HEK293 (cell line): ENCODE data around the gene LCE6A.

Experiments
- CTCF ChIA-PET: fragments of 350-600 bp; formaldehyde crosslinking; extraction: SDS; loops from one replicate; lab custom pipeline; 2021; ENCODE audit warnings: antibody characterized with exemption; lab: Yijun Ruan, JAX
- POLR2A ChIA-PET: fragments of 300-600 bp; formaldehyde crosslinking; extraction: SDS; loops from one replicate; lab custom pipeline; 2020; ENCODE audit warnings: antibody characterized with exemption, inconsistent platforms; lab: Yijun Ruan, JAX
- H3K27ac ChIP-seq: fragments of 200-500 bp; sonication (Bioruptor generic); 2 replicates; pipeline ENCODE4 v1.5.1; 2014; ENCODE audit warnings: low read depth, low read length, control low read depth, inconsistent platforms; ENCODE audit errors: extremely low read depth
- H3K36me3 ChIP-seq, 2 experiments: fragments of 200-500 bp in 1 of 2; sonication (Bioruptor generic) in 1 of 2; 1 replicate in 1 of 2; 2 replicates in 1 of 2; pipeline ENCODE4 v1.5.1; 2014 to 2017; ENCODE audit warnings: inconsistent platforms in 2 of 2, low read length in 2 of 2; ENCODE audit not compliant: control insufficient read depth in 2 of 2, insufficient read depth in 1 of 2
- H3K4me1 ChIP-seq: fragments of 200-500 bp; sonication (Bioruptor generic); 2 replicates; pipeline ENCODE4 v1.5.1; 2014; ENCODE audit warnings: mild to moderate bottlenecking, low read length, inconsistent platforms; ENCODE audit not compliant: control insufficient read depth, insufficient read depth
- H3K4me3 ChIP-seq: 2 replicates; pipeline ENCODE4 v1.5.1; 2011; ENCODE audit warnings: low read depth, mild to moderate bottlenecking, control low read depth, low read length, moderate library complexity
- H3K9me3 ChIP-seq: fragments of 200-500 bp; sonication (Bioruptor generic); 2 replicates; pipeline ENCODE4 v1.5.1; 2014; ENCODE audit warnings: low read depth, low read length, inconsistent platforms; ENCODE audit not compliant: control insufficient read depth, insufficient read depth
- GLI2 ChIP-seq: fragments of 450-650 bp; formaldehyde crosslinking; IDR thresholded peaks from 2 replicates; pipeline ENCODE4; 2017; ENCODE audit warnings: missing biosample characterization, missing genetic modification characterization, low read depth, borderline replicate concordance
- KLF8 ChIP-seq: fragments of 450-650 bp; formaldehyde crosslinking; IDR thresholded peaks from 2 replicates; pipeline ENCODE4 v1.5.1; 2016; ENCODE audit warnings: missing biosample characterization, missing genetic modification characterization
- MEIS1 ChIP-seq: sonication (generic); formaldehyde crosslinking; IDR thresholded peaks from 2 replicates; pipeline ENCODE4 v1.8.1; 2022; ENCODE audit warnings: missing genetic modification reagents, mild to moderate bottlenecking, borderline replicate concordance
- OVOL3 ChIP-seq: fragments of 450-650 bp; formaldehyde crosslinking; IDR thresholded peaks from 2 replicates; pipeline ENCODE4 v1.5.1; 2016; ENCODE audit warnings: missing biosample characterization, missing genetic modification characterization
- SCRT1 ChIP-seq: fragments of 450-650 bp; formaldehyde crosslinking; IDR thresholded peaks from 2 replicates; pipeline ENCODE4 v1.5.1; 2016; ENCODE audit warnings: missing biosample characterization, missing genetic modification characterization, borderline replicate concordance
- SETDB1 ChIP-seq: IDR thresholded peaks from one replicate; pipeline ENCODE4 v1.6.1; 2017; ENCODE audit warnings: mild to moderate bottlenecking, low read length, moderate library complexity, mixed read lengths; ENCODE audit not compliant: insufficient read length
- SP2 ChIP-seq: fragments of 450-650 bp; formaldehyde crosslinking; IDR thresholded peaks from 2 replicates; pipeline ENCODE4 v1.5.1; 2016; ENCODE audit warnings: missing biosample characterization, missing genetic modification characterization
- YY1 ChIP-seq: fragments of 450-650 bp; formaldehyde crosslinking; IDR thresholded peaks from 2 replicates; pipeline ENCODE4 v1.5.1; 2018; ENCODE audit warnings: missing biosample characterization, missing genetic modification characterization
- ZBTB17 ChIP-seq: fragments of 450-650 bp; formaldehyde crosslinking; IDR thresholded peaks from 2 replicates; pipeline ENCODE4 v1.5.1; 2016; ENCODE audit warnings: missing biosample characterization, missing genetic modification characterization
- ZNF112 ChIP-seq: fragments of 450-650 bp; formaldehyde crosslinking; IDR thresholded peaks from 2 replicates; pipeline ENCODE4 v1.5.0; 2017; ENCODE audit warnings: missing biosample characterization, missing genetic modification characterization
- ZNF155 ChIP-seq: fragments of 450-650 bp; formaldehyde crosslinking; IDR thresholded peaks from 2 replicates; pipeline ENCODE4 v1.5.1; 2016; ENCODE audit warnings: missing biosample characterization, missing genetic modification characterization
- ZNF354C ChIP-seq: fragments of 450-650 bp; formaldehyde crosslinking; IDR thresholded peaks from 2 replicates; pipeline ENCODE4 v1.5.1; 2016; ENCODE audit warnings: missing biosample characterization, missing genetic modification characterization, low read depth, borderline replicate concordance
- ZNF473 ChIP-seq: fragments of 450-650 bp; formaldehyde crosslinking; IDR thresholded peaks from 2 replicates; pipeline ENCODE4 v1.5.1; 2017; ENCODE audit warnings: missing biosample characterization, missing genetic modification characterization
- ZNF560 ChIP-seq: fragments of 450-650 bp; formaldehyde crosslinking; IDR thresholded peaks from 2 replicates; pipeline ENCODE4 v1.5.1; 2017; ENCODE audit warnings: missing biosample characterization, missing genetic modification characterization, borderline replicate concordance
- ZNF571 ChIP-seq: fragments of 450-650 bp; formaldehyde crosslinking; IDR thresholded peaks from 2 replicates; pipeline ENCODE4 v1.5.0; 2017; ENCODE audit warnings: missing biosample characterization, missing genetic modification characterization
- ZNF707 ChIP-seq: fragments of 450-650 bp; formaldehyde crosslinking; IDR thresholded peaks from 2 replicates; pipeline ENCODE4 v1.5.1; 2016; ENCODE audit warnings: missing biosample characterization, missing genetic modification characterization
- ZNF792 ChIP-seq: fragments of 450-650 bp; formaldehyde crosslinking; IDR thresholded peaks from 2 replicates; pipeline ENCODE4 v1.5.1; 2016; ENCODE audit warnings: missing biosample characterization, missing genetic modification characterization
- ZNF830 ChIP-seq: fragments of 450-650 bp; IDR thresholded peaks from 2 replicates; pipeline ENCODE4 v1.5.0; 2018; ENCODE audit warnings: missing biosample characterization, missing genetic modification characterization, low read depth, mild to moderate bottlenecking, moderate library complexity
- TF ChIP-seq, protein P1 (sequence below): fragments of 450-650 bp; formaldehyde crosslinking; optimal IDR thresholded peaks from 2 replicates; pipeline ENCODE3; 2016; ENCODE audit warnings: missing biosample characterization, mild to moderate bottlenecking, missing genetic modification characterization
- TF ChIP-seq, protein P2 (sequence below): fragments of 450-650 bp; formaldehyde crosslinking; IDR thresholded peaks from 2 replicates; pipeline ENCODE4 v1.5.1; 2017; ENCODE audit warnings: missing biosample characterization, missing genetic modification characterization
- TF ChIP-seq, protein P3 (sequence below): fragments of 450-650 bp; formaldehyde crosslinking; IDR thresholded peaks from 2 replicates; pipeline ENCODE4 v1.5.1; 2017; ENCODE audit warnings: missing biosample characterization, mild to moderate bottlenecking, missing genetic modification characterization, moderate library complexity
- TF ChIP-seq, protein P4 (sequence below): fragments of 450-650 bp; formaldehyde crosslinking; conservative IDR thresholded peaks from 2 replicates; pipeline ENCODE4 v1.5.1; 2016; ENCODE audit warnings: low read depth, missing biosample characterization, missing genetic modification characterization

The LCE6A gene

DNA sequence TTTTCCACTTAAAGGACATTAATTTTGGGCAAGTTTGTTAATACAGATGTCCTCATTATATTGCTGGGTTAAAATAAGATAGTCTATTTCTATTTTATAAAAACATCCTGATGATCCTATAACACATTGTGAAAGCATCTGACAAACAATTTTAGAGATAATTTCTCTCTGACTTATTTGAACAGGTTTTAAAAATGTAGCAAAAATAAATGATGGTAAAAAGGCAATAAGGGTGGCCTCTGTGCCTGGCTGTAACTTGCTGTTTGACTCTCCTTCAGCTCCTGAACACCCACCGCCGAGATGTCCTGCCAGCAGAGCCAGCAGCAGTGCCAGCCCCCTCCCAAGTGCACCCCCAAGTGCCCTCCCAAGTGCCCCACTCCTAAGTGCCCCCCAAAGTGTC, 15.5 kb upstream of the LCE6A start, which contains the start of gene LCE1A (continued):
- TF ChIP-seq GLI2 (tag by site-specific recombination) = no peak
- TF ChIP-seq YY1 (tag by site-specific recombination) = no peak
- no peak for TF ChIP-seq KLF8

DNA sequence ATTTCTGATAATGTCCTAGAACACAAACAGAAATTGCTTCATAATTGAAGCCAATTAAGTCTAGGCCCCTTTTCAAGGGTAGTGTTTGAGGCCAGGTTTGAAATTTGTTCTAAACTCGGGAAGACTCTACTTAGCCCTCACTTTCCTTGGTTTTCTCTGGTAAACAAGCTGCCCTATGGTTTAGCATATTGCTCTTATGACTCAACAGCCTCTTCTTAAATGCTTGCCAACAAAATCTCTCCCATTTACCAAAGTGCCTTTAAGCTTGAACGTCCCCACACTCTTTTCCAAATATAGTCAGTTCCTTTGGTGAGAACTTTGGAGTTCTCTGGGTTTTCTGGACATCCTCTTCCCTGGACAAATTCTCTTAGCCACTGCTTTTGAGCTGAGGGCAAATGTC, 5.8 kb upstream of the LCE6A start:
- Histone ChIP-seq H3K27ac (no peak overlapping the region), H3K9me3 (no peaks in the 10 kb centered on the region), H3K36me3 (no peaks in the 10 kb centered on the region), H3K4me1 (no peaks in the 10 kb centered on the region)
- ChIA-PET CTCF (interaction anchor here (0.6 kb wide), 1 partner anchor 33 kb away, joined by 3 read pairs; no protein-coding TSS in a partner anchor), POLR2A (no interaction called here)
- TF ChIP-seq ZNF571 (no peak), ZBTB17 (tag by site-specific recombination) (no peak), ZNF707 (no peak), SETDB1 (no peak), ZNF354C (no peak), MEIS1 (no peak)
- TF ChIP-seq, protein P1, sequence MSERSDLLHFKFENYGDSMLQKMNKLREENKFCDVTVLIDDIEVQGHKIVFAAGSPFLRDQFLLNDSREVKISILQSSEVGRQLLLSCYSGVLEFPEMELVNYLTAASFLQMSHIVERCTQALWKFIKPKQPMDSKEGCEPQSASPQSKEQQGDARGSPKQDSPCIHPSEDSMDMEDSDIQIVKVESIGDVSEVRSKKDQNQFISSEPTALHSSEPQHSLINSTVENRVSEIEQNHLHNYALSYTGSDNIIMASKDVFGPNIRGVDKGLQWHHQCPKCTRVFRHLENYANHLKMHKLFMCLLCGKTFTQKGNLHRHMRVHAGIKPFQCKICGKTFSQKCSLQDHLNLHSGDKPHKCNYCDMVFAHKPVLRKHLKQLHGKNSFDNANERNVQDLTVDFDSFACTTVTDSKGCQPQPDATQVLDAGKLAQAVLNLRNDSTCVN (tag by site-specific recombination) = no peak
- TF ChIP-seq, protein P2, sequence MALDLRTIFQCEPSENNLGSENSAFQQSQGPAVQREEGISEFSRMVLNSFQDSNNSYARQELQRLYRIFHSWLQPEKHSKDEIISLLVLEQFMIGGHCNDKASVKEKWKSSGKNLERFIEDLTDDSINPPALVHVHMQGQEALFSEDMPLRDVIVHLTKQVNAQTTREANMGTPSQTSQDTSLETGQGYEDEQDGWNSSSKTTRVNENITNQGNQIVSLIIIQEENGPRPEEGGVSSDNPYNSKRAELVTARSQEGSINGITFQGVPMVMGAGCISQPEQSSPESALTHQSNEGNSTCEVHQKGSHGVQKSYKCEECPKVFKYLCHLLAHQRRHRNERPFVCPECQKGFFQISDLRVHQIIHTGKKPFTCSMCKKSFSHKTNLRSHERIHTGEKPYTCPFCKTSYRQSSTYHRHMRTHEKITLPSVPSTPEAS (tag by site-specific recombination) = no peak
- TF ChIP-seq, protein P3, sequence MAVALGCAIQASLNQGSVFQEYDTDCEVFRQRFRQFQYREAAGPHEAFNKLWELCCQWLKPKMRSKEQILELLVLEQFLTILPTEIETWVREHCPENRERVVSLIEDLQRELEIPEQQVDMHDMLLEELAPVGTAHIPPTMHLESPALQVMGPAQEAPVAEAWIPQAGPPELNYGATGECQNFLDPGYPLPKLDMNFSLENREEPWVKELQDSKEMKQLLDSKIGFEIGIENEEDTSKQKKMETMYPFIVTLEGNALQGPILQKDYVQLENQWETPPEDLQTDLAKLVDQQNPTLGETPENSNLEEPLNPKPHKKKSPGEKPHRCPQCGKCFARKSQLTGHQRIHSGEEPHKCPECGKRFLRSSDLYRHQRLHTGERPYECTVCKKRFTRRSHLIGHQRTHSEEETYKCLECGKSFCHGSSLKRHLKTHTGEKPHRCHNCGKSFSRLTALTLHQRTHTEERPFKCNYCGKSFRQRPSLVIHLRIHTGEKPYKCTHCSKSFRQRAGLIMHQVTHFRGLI (tag by site-specific recombination) = no peak
- TF ChIP-seq, all 188 proteins: peak for 0
- H3K4me3 ChIP-seq = no peak overlapping the region

DNA sequence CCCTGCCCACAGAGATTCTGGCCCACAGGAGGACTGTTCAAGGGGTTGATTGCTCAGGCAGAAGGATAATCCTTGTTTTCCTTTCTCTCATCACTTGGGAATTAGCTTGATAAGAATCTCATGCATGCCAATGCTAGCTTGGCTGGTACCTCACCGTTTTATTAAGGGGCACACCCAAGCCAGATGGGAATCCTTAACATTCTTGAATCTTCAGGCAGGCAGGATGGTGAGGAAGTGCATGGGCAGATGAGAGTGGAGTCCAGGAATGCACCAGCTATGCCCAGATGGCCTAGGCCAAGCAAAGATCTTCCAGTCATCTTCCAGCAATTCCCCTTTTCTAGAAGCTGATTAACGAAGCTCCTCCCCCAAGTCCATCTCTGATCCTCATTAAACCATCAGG, 13.0 kb downstream of the LCE6A start:
- no peak overlapping the region for H3K27ac ChIP-seq
- no peak overlapping the region for H3K4me3 ChIP-seq
- CTCF ChIA-PET = interaction anchor here (3.2 kb wide), 1 partner anchor 14 kb away, joined by 17 read pairs; no protein-coding TSS in a partner anchor
- H3K36me3 ChIP-seq = no peaks in the 10 kb centered on the region
- H3K9me3 ChIP-seq = no peaks in the 10 kb centered on the region
- no peaks in the 10 kb centered on the region for H3K4me1 ChIP-seq
- POLR2A ChIA-PET = no interaction called here
- TF ChIP-seq ZNF560 (tag by site-specific recombination) = no peak
- TF ChIP-seq ZNF155 (tag by site-specific recombination) = no peak
- TF ChIP-seq ZNF830 (tag by site-specific recombination) = no peak
- no peak for TF ChIP-seq OVOL3 (tag by site-specific recombination)
- TF ChIP-seq ZNF473 (tag by site-specific recombination) = no peak
- TF ChIP-seq, protein P4, sequence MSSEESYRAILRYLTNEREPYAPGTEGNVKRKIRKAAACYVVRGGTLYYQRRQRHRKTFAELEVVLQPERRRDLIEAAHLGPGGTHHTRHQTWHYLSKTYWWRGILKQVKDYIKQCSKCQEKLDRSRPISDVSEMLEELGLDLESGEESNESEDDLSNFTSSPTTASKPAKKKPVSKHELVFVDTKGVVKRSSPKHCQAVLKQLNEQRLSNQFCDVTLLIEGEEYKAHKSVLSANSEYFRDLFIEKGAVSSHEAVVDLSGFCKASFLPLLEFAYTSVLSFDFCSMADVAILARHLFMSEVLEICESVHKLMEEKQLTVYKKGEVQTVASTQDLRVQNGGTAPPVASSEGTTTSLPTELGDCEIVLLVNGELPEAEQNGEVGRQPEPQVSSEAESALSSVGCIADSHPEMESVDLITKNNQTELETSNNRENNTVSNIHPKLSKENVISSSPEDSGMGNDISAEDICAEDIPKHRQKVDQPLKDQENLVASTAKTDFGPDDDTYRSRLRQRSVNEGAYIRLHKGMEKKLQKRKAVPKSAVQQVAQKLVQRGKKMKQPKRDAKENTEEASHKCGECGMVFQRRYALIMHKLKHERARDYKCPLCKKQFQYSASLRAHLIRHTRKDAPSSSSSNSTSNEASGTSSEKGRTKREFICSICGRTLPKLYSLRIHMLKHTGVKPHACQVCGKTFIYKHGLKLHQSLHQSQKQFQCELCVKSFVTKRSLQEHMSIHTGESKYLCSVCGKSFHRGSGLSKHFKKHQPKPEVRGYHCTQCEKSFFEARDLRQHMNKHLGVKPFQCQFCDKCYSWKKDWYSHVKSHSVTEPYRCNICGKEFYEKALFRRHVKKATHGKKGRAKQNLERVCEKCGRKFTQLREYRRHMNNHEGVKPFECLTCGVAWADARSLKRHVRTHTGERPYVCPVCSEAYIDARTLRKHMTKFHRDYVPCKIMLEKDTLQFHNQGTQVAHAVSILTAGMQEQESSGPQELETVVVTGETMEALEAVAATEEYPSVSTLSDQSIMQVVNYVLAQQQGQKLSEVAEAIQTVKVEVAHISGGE (tag by site-specific recombination) = no peak
- TF ChIP-seq ZNF792 (tag by site-specific recombination) = no peak
- TF ChIP-seq ZNF112 (tag by site-specific recombination) = no peak
- no peak for TF ChIP-seq SCRT1 (tag by site-specific recombination)
- no peak for TF ChIP-seq SP2 (tag by site-specific recombination)
- TF ChIP-seq, all 188 proteins: peak for 0
